Neural cell (in vitro differentiated cells): ENCODE results near the gene ZNF775. TPM values are rescaled to one million over a fixed set of nuclear protein-coding genes. Genes with fewer than 3 reads are reported as not detected.

Experiments used
- H2AFZ ChIP-seq: fragments of 200-600, 300-800 bp; sonication (generic), shearing (Covaris generic); 2 replicates; pipeline ENCODE4 v1.6.0; 2014; ENCODE audit warnings: low read depth, mild to moderate bottlenecking, antibody characterized with exemption, low read length, moderate library complexity
- H3F3A ChIP-seq: fragments of 200-600 bp; shearing (Covaris generic); 2 replicates; pipeline ENCODE4 v1.6.1; 2016; ENCODE audit warnings: mild to moderate bottlenecking, moderate library complexity, mixed read lengths, antibody characterized with exemption, low read length; ENCODE audit not compliant: insufficient read depth, poor library complexity, severe bottlenecking
- H3K27ac ChIP-seq: fragments of 200-600, 300-800 bp; sonication (generic), shearing (Covaris generic); 2 replicates; pipeline ENCODE4 v1.5.1; 2014; ENCODE audit warnings: mild to moderate bottlenecking, low read length, moderate library complexity
- H3K27me3 ChIP-seq: fragments of 300-800, 200-600 bp; sonication (generic), shearing (Covaris generic); 2 replicates; pipeline ENCODE4 v1.6.0; 2014; ENCODE audit warnings: mild to moderate bottlenecking, low read depth, low read length, moderate library complexity; ENCODE audit not compliant: insufficient read depth
- H3K36me3 ChIP-seq: fragments of 300-800, 200-600 bp; sonication (generic), shearing (Covaris generic); 2 replicates; pipeline ENCODE4 v1.5.1; 2014; ENCODE audit warnings: mild to moderate bottlenecking, antibody characterized with exemption, low read length, moderate library complexity; ENCODE audit not compliant: insufficient read depth
- H3K4me2 ChIP-seq: fragments of 300-800, 200-600 bp; sonication (generic), shearing (Covaris generic); 2 replicates; pipeline ENCODE4 v1.6.0; 2014; ENCODE audit warnings: mild to moderate bottlenecking, low read length
- H3K4me3 ChIP-seq: fragments of 300-800, 200-600 bp; sonication (generic), shearing (Covaris generic); 2 replicates; pipeline ENCODE4 v1.5.1; 2014; ENCODE audit warnings: mild to moderate bottlenecking, low read length, moderate library complexity
- H3K79me2 ChIP-seq: fragments of 200-600 bp; shearing (Covaris generic); replicated peaks from 2 replicates; pipeline ENCODE4 v1.6.0; 2014; ENCODE audit warnings: mild to moderate bottlenecking, low read length, moderate library complexity; ENCODE audit not compliant: insufficient read depth
- H3K9ac ChIP-seq: fragments of 300-800, 200-600 bp; sonication (generic), shearing (Covaris generic); 2 replicates; pipeline ENCODE4 v1.6.1; 2016; ENCODE audit warnings: mild to moderate bottlenecking, low read length, mixed read lengths
- H3K9me2 ChIP-seq: fragments of 200-600 bp; shearing (Covaris generic); 2 replicates; pipeline ENCODE4 v1.6.1; 2016; ENCODE audit warnings: mild to moderate bottlenecking, low read length, mixed read lengths; ENCODE audit not compliant: insufficient read depth
- H3K9me3 ChIP-seq: fragments of 200-600, 300-800 bp; sonication (generic), shearing (Covaris generic); 2 replicates; pipeline ENCODE4 v1.6.1; 2016; ENCODE audit warnings: mild to moderate bottlenecking, mixed run types, low read length, moderate library complexity, mixed read lengths
- H4K20me1 ChIP-seq: fragments of 200-600 bp; shearing (Covaris generic); 2 replicates; pipeline ENCODE4 v1.6.1; 2016; ENCODE audit warnings: mild to moderate bottlenecking, mixed run types; ENCODE audit not compliant: insufficient read depth
- CTCF ChIP-seq: fragments of 450-650 bp; IDR thresholded peaks from 2 replicates; pipeline ENCODE4 v1.5.1; 2014; ENCODE audit warnings: antibody characterized with exemption, mild to moderate bottlenecking, moderate library complexity; ENCODE audit not compliant: poor library complexity, severe bottlenecking
- EP300 ChIP-seq: fragments of 450-650 bp; conservative IDR thresholded peaks from 2 replicates; pipeline ENCODE4 v1.6.1; 2014; ENCODE audit warnings: antibody characterized with exemption, mild to moderate bottlenecking, moderate library complexity; ENCODE audit not compliant: poor library complexity, severe bottlenecking
- EZH2 ChIP-seq: fragments of 200-600, 300-800 bp; shearing (Covaris generic), sonication (generic); IDR thresholded peaks from 2 replicates; pipeline ENCODE4 v1.6.1; 2014; ENCODE audit warnings: antibody characterized with exemption, low read length, borderline replicate concordance, mild to moderate bottlenecking; ENCODE audit not compliant: insufficient read depth, poor library complexity, severe bottlenecking
- MXI1 ChIP-seq: fragments of 450-650 bp; conservative IDR thresholded peaks from 2 replicates; pipeline ENCODE4 v1.6.1; 2014; ENCODE audit warnings: antibody characterized with exemption, mild to moderate bottlenecking; ENCODE audit not compliant: poor library complexity, severe bottlenecking
- POLR2AphosphoS5 ChIP-seq: IDR thresholded peaks from 2 replicates; pipeline ENCODE4 v1.6.1; 2012
- RAD21 ChIP-seq: fragments of 450-650 bp; conservative IDR thresholded peaks from 2 replicates; pipeline ENCODE4 v1.6.1; 2014; ENCODE audit warnings: antibody characterized with exemption, mild to moderate bottlenecking, moderate library complexity
- SMC3 ChIP-seq: fragments of 450-650 bp; conservative IDR thresholded peaks from 2 replicates; pipeline ENCODE4 v1.6.1; 2014; ENCODE audit warnings: antibody characterized with exemption, mild to moderate bottlenecking, moderate library complexity; ENCODE audit not compliant: poor library complexity
- TAF1 ChIP-seq: IDR thresholded peaks from 2 replicates; pipeline ENCODE4 v1.6.1; 2012; ENCODE audit warnings: low read depth
- polyA plus RNA-seq: library from polyadenylated mRNA; depleted of rRNA; stranded (reverse); fragments of >200 nt; gene quantifications from 2 replicates; pipeline ENCODE4 v1.2.3, GENCODE V29; 2014
- TF ChIP-seq, protein P1 (sequence below): IDR thresholded peaks from 2 replicates; pipeline ENCODE4 v1.6.1; 2012; ENCODE audit warnings: borderline replicate concordance

Gene ZNF775
- polyA plus RNA-seq, 1 donor from 2014 or later, result 16.8 TPM

DNA sequence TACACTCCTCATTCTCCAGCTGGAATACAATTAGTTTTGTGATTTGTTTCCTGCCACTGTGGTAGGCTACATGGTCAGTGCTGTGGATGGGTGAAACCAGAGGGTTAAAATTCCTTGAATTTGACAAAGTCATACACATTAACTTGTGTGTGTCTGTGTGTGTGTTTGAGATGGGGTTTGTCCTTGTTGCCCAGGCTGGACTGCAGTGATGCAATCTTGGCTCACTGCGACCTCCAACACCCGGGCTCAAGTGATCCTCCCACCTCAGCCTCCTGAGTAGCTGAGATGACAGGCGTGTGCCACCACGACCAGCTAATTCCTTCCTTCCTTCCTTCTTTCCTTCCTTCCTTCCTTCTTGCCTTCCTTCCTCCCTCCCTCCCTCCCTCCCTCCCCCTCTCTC lies 46.5 kb downstream of the ZNF775 start:
- Histone ChIP-seq H3K36me3 (no peaks in the 10 kb centered on the region), H3K4me3 (no peak overlapping the region), H3F3A (no peaks in the 10 kb centered on the region), H3K4me2 (no peak overlapping the region), H3K27me3 (no peaks in the 10 kb centered on the region), H3K9me2 (no peaks in the 10 kb centered on the region), H3K27ac (no peak overlapping the region), H2AFZ (no peak overlapping the region), H3K79me2 (no peaks in the 10 kb centered on the region), H3K9me3 (no peaks in the 10 kb centered on the region), H4K20me1 (no peaks in the 10 kb centered on the region), H3K9ac (no peak overlapping the region)
- TF ChIP-seq RAD21 (no peak), SMC3 (no peak), EZH2 (no peak), EP300 (no peak), MXI1 (no peak), TAF1 (no peak), POLR2AphosphoS5 (no peak), CTCF (no peak)
- TF ChIP-seq, protein P1, sequence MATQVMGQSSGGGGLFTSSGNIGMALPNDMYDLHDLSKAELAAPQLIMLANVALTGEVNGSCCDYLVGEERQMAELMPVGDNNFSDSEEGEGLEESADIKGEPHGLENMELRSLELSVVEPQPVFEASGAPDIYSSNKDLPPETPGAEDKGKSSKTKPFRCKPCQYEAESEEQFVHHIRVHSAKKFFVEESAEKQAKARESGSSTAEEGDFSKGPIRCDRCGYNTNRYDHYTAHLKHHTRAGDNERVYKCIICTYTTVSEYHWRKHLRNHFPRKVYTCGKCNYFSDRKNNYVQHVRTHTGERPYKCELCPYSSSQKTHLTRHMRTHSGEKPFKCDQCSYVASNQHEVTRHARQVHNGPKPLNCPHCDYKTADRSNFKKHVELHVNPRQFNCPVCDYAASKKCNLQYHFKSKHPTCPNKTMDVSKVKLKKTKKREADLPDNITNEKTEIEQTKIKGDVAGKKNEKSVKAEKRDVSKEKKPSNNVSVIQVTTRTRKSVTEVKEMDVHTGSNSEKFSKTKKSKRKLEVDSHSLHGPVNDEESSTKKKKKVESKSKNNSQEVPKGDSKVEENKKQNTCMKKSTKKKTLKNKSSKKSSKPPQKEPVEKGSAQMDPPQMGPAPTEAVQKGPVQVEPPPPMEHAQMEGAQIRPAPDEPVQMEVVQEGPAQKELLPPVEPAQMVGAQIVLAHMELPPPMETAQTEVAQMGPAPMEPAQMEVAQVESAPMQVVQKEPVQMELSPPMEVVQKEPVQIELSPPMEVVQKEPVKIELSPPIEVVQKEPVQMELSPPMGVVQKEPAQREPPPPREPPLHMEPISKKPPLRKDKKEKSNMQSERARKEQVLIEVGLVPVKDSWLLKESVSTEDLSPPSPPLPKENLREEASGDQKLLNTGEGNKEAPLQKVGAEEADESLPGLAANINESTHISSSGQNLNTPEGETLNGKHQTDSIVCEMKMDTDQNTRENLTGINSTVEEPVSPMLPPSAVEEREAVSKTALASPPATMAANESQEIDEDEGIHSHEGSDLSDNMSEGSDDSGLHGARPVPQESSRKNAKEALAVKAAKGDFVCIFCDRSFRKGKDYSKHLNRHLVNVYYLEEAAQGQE, result no peak

- H2AFZ ChIP-seq, result no peak overlapping the region
- TF ChIP-seq TAF1 (no peak), POLR2AphosphoS5 (peak; percentile 59)
Observed at GRCh38 chr7:150428671-150429451, 49.7 kb downstream of the ZNF775 start.

More at GRCh38 chr7:150428671-150429451, 49.7 kb downstream of the ZNF775 start:
- Histone ChIP-seq H3K79me2 (no peaks in the 10 kb centered on the region), H3K36me3 (no peaks in the 10 kb centered on the region), H3K9ac (no peak overlapping the region), H3K27me3 (no peaks in the 10 kb centered on the region), H3K27ac (no peak overlapping the region), H3K9me2 (no peaks in the 10 kb centered on the region), H3F3A (no peaks in the 10 kb centered on the region), H3K9me3 (no peaks in the 10 kb centered on the region), H3K4me3 (no peak overlapping the region), H4K20me1 (no peaks in the 10 kb centered on the region), H3K4me2 (no peak overlapping the region)
